LNCAP (cell line): ENCODE data around the gene TRAF3.

Experiments used
- TF ChIP-seq, protein P1 (sequence below): fragments of 450-650 bp; IDR thresholded peaks from 2 replicates; pipeline ENCODE4 v1.5.1; 2017; ENCODE audit warnings: mild to moderate bottlenecking

The TRAF3 gene

DNA sequence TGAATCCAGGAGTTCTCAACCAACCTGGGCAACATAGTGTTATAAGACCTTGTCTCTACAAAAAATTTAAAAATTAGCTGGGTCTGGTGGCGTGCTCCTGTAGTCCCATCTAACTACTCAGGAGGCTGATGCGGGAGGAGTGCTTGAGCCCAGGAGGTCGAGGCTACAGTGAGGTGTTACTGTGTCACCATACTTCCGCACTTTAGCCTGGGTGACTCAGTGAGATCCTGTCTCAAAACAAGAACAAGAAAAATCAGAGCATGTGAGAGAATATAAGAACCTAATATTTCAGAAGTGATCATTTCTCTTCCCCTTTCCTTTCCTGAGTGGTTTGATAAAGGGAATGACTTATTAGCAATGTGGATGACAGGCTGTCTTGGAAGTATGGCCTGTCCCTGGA is 9.5 kb downstream of the TRAF3 start:
- TF ChIP-seq, protein P1, sequence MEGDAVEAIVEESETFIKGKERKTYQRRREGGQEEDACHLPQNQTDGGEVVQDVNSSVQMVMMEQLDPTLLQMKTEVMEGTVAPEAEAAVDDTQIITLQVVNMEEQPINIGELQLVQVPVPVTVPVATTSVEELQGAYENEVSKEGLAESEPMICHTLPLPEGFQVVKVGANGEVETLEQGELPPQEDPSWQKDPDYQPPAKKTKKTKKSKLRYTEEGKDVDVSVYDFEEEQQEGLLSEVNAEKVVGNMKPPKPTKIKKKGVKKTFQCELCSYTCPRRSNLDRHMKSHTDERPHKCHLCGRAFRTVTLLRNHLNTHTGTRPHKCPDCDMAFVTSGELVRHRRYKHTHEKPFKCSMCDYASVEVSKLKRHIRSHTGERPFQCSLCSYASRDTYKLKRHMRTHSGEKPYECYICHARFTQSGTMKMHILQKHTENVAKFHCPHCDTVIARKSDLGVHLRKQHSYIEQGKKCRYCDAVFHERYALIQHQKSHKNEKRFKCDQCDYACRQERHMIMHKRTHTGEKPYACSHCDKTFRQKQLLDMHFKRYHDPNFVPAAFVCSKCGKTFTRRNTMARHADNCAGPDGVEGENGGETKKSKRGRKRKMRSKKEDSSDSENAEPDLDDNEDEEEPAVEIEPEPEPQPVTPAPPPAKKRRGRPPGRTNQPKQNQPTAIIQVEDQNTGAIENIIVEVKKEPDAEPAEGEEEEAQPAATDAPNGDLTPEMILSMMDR: no peak

DNA sequence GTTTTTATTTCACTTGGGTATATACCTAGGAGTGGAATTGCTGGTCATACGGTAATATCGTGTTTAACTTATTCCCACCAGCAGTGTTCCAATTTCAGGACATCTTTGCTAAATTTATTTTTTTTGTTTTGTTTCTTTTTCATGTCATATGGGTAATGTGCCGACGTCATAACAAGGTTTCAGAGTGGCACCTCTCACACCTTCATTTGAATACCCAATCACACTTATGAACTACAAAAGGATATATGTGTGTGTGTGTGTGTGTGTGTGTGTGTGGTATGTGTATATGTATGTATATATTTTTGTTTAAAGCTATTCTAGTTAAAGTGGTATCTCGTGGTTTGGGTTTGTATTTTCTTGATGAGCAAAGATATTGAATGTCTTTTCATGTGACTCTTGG is 12.1 kb downstream of the TRAF3 start:
- TF ChIP-seq, protein P1: no peak

DNA sequence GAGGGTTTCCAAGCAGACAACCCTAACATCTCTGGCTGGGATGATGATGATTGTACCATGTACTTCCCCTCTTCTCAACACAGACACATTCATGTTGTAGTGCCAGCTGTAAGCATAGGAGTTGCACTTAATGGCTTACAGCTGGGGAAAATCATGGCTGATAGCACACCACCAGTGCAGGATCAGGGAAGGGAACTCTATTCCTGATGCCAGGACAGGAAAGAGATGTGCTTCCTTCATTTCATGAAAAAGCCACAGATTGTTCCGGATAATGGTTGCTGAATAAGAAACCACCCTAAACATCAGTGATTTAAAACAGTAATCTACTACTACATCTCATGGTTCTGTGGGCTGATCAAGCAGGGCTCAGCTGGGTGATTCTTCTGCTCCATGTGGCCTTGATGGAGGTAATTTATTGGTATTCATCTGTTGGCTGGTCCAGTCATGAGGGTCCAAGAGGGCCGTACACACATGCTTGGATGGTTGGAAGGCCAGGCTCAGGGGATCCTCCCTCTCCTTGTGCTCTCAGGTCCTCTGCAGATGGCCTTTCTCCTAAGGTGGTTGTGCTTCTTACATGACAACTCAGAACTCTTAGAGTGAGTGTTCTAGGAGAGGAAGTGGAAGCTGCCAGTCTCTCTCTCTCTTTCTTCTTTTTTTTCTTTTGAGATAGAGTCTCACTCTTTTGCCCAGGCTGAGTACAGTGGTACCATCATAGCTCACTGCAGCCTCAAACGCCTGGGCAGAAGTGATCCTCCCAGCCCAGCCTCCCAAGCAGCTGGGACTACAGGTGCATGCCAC is 16.5 kb downstream of the TRAF3 start:
- TF ChIP-seq, protein P1: no peak

DNA sequence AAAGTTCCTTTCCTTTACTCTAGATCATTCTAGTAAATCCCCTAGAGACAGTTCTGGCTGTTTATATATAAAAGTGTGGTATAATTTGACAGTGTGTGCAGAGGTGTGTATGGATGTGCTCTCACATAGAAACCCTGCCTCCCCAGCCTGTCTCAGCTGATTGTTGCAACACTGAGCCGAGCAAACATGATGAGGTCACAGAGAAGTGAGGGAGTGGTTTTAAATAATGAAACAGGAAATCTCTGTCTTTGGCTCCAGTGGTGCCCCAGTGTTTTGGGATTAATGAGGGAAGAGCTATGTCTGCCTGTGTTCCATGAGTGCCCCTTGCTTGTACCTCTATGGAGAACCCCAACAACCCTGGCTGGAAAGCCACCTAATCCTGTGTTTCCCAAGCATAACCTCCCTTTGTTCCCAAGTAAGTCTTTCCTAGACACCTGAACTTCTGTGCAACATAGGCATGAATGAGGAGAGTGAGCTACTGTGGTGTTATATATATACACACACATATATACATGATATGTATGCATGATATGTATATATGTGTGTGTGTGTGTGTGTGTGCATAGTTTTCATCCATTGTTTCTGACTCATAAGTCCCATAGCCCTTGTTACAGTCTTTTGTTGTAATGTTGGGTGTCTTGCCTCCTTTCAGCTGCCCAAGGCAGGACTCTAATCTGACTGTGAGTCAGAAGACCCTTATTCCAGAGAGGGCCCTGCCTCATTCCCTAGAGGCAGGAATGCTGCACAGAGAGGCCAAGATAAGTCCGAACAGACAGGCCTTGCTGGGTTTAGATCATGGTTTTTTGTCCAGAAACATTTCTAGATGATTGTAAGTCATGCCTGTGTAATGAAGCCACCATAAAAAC is 18.0 kb downstream of the TRAF3 start:
- TF ChIP-seq, protein P1: no peak

DNA sequence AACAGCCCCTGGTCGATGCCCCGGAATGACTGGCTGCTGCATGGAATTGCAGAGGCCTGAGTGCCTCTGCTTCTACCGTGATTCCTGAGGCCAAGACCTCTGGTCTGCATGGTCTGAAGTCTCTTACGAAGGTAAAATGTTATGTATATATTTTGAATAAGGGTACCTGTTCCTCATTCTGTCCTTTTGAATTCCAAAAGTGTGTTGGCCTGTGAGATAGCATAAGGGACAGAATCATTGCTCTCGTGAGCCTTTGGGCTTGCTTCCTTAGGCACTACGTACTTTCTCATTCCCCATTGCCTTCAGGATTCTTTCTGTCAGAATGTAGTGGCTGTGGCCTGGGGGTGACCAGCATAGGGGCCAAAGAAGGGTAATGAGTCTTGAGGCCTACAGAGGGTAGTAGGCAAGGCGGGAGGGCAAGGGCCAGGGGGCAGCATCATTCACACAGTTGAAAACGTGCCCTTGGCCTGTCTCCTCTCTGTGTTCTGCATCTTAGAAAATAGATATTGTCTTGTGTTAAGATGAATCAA is 19.5 kb downstream of the TRAF3 start:
- TF ChIP-seq, protein P1: no peak

DNA sequence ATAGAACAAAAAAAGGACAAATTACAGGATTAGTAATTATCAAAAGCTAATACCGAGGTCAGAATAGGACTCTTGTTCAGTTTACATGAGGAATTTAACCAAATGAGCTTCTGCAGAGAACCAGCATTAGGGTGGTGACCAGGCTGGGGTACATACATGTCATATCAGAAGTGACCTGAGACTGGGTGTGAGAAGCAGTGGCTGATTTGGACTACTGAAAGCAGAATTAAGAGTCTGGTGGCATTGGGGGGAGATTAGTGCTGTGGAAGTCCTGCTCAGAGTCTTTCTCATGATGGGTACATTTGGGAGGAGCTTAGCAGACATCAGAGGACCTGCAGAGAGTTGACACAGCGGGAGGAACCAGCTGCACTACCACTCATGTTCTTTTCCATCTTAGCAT is 21.7 kb downstream of the TRAF3 start:
- TF ChIP-seq, protein P1: no peak

DNA sequence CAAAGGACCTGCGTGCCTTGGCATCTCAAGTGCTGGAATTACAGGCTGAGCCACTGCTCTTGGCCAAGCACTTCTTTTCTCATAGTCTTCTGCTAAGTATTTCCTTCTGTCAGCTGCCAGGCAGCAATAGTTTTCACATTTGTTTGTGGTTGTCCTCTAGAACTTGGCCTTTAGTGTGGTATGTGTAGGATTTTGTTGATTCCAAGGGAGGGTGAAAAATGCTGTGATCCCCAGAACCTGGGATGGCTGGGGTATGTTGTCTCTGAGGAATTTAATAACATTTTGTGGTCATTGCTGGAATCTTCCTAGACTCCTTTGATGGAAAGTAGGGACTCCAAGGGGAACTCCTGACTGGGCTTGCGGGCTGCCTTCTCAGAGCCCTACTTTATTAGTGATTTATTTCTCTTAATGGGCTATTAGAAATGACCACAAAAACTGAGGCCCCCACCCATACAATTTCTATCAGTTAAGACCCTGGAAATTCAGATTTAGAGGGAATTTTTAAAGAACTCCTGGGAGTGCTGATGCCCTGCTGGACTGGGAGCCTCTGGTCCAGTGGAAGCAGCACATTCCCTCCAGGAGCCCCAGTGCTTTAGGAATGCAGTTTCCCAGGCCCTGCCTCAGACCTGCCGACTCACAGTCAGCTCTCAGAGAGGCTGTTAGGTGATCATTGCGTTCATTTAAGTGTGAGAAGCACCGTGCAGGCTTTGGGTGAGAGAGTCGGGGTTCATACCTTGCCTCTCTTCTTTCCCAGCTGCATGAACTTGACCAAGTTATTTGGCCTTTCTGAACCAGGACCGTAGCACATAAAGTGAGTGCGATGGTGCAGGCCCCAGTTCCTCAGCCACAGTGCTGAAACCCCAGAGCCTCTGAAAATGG is 22.7 kb downstream of the TRAF3 start:
- TF ChIP-seq, protein P1: no peak
